Endothelial cell (in vitro differentiated cells): ENCODE data around the gene PRR20D. TPM values are rescaled to one million over a fixed set of nuclear protein-coding genes. Genes with fewer than 3 reads are reported as not detected.
"Not testable (repeated sequence)": the region's sequence is repeated elsewhere in the genome, so short reads cannot be mapped to it uniquely, and the experiment has no call there.

Experiments
- DNase-seq: peaks from one replicate; pipeline ENCODE4 v3.0.0; 2021; ENCODE audit warnings: low spot score
- H3K27ac Mint-ChIP-seq: one replicate; pipeline ENCODE4 v1.8.0; 2021; ENCODE audit warnings: mixed read lengths, inconsistent platforms; ENCODE audit not compliant: unreplicated experiment
- H3K27me3 Mint-ChIP-seq: one replicate; pipeline ENCODE4 v1.8.0; 2021; ENCODE audit warnings: mild to moderate bottlenecking, moderate library complexity, mixed read lengths, inconsistent platforms; ENCODE audit not compliant: unreplicated experiment
- H3K36me3 Mint-ChIP-seq: one replicate; pipeline ENCODE4 v1.8.0; 2021; ENCODE audit warnings: mild to moderate bottlenecking, low read depth, mixed read lengths, inconsistent platforms; ENCODE audit not compliant: unreplicated experiment
- H3K4me1 Mint-ChIP-seq: one replicate; pipeline ENCODE4 v1.8.0; 2021; ENCODE audit warnings: mild to moderate bottlenecking, mixed read lengths, inconsistent platforms; ENCODE audit not compliant: unreplicated experiment
- H3K4me3 Mint-ChIP-seq: one replicate; pipeline ENCODE4 v1.8.0; 2021; ENCODE audit warnings: mild to moderate bottlenecking, mixed read lengths, inconsistent platforms; ENCODE audit not compliant: unreplicated experiment
- H3K9me3 Mint-ChIP-seq: one replicate; pipeline ENCODE4 v1.8.0; 2021; ENCODE audit warnings: mixed read lengths, inconsistent platforms; ENCODE audit not compliant: unreplicated experiment
- total RNA-seq: library from RNA; stranded (reverse); fragmentation: NEBNext Ultra II Directional; extraction: Animal tissue kit (Norgen Biotek cat#: 25700); gene quantifications from one replicate; pipeline ENCODE4 v1.2.1, GENCODE V29; 2021; ENCODE audit not compliant: unreplicated experiment
- TF ChIP-seq, protein P1 (sequence below): fragments of 200-600 bp; sonication (generic); IDR thresholded peaks from one replicate; pipeline ENCODE4 v1.5.0; 2021; ENCODE audit warnings: antibody characterized with exemption; ENCODE audit not compliant: unreplicated experiment

PRR20D gene
- total RNA-seq, 1 donor from 2014 or later: not detected

GRCh38 chr13:57137585-57137984 lies 22.8 kb upstream of the PRR20D start:
- H3K27ac Mint-ChIP-seq: no peak overlapping the region
- TF ChIP-seq, protein P1, sequence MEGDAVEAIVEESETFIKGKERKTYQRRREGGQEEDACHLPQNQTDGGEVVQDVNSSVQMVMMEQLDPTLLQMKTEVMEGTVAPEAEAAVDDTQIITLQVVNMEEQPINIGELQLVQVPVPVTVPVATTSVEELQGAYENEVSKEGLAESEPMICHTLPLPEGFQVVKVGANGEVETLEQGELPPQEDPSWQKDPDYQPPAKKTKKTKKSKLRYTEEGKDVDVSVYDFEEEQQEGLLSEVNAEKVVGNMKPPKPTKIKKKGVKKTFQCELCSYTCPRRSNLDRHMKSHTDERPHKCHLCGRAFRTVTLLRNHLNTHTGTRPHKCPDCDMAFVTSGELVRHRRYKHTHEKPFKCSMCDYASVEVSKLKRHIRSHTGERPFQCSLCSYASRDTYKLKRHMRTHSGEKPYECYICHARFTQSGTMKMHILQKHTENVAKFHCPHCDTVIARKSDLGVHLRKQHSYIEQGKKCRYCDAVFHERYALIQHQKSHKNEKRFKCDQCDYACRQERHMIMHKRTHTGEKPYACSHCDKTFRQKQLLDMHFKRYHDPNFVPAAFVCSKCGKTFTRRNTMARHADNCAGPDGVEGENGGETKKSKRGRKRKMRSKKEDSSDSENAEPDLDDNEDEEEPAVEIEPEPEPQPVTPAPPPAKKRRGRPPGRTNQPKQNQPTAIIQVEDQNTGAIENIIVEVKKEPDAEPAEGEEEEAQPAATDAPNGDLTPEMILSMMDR: no peak
- no peaks in the 10 kb centered on the region for H3K36me3 Mint-ChIP-seq
- no peaks in the 10 kb centered on the region for H3K27me3 Mint-ChIP-seq
- DNase-seq: no peak
- no peaks in the 10 kb centered on the region for H3K9me3 Mint-ChIP-seq
- H3K4me3 Mint-ChIP-seq: no peak overlapping the region
- no peaks in the 10 kb centered on the region for H3K4me1 Mint-ChIP-seq

DNA sequence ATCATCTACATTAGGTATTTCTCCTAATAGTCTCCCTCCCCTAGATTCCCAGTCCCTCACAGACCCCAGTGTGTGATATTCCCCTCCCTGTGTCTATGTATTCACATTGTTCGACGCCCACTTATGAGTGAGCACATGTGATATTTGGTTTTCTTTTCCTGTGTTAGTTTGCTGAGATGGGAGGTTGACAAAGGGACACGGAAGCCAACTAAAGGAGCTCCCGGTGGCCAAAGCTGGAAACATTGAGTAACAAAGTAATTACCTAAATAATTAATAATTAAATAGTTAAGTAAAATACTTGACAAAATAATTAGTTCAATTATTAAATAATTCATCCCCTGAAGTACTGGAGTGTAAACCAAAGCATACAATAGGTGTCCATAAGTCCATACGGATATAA lies 21.4 kb upstream of the PRR20D start:
- H3K27me3 Mint-ChIP-seq: no peaks in the 10 kb centered on the region
- no peaks in the 10 kb centered on the region for H3K36me3 Mint-ChIP-seq
- no peak overlapping the region for H3K4me3 Mint-ChIP-seq
- no peak overlapping the region for H3K27ac Mint-ChIP-seq
- DNase-seq: no peak
- TF ChIP-seq, protein P1: no peak
- no peaks in the 10 kb centered on the region for H3K4me1 Mint-ChIP-seq
- no peaks in the 10 kb centered on the region for H3K9me3 Mint-ChIP-seq

GRCh38 chr13:57139781-57140180 lies 20.7 kb upstream of the PRR20D start:
- not testable (repeated sequence) for H3K4me3 Mint-ChIP-seq, H3K27me3 Mint-ChIP-seq, H3K4me1 Mint-ChIP-seq, H3K36me3 Mint-ChIP-seq, DNase-seq, H3K27ac Mint-ChIP-seq, H3K9me3 Mint-ChIP-seq

DNA sequence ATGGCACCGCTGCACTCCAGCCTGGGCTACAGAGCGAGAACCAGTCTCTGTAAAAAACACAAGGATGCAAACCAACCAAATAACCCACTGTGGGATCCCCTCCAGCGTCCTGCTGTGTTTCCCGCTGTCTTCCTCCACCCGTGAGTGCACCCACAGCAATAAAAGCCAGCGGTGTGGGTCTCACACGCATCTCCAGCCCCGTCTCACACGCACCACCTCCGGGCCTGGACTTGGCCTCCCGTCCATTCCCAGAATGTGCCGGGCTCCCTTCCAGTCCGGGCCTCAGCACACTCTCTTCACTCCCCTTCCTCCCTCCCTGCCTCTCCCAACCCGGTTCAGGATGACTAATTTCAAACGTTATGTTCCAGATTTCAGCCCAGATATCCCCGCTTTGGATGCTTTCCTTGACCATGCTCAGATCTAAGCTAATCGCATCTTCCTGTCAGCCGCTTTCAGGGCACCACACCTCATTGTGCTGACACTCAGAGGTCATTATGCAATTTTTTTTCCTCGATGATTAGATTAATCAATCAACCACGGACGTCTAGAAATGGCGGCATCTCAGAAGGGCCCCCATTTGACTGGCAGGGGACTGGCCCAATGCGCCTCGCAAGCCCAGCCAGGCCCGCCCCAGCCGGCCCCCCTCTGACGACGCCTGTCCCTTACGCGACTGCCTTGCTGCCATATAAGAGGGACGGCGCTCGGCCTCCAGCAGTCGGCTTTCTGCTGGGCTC lies 20.0 kb upstream of the PRR20D start, which contains the start of gene PRR20A:
Gene PRR20A, plus strand, starts transcription at position 684 of the 734 bp plus-strand sequence. CDS start 387 bp downstream, outside the sequence.
- H3K36me3 Mint-ChIP-seq, H3K9me3 Mint-ChIP-seq, DNase-seq, H3K27me3 Mint-ChIP-seq, H3K4me1 Mint-ChIP-seq, H3K27ac Mint-ChIP-seq, H3K4me3 Mint-ChIP-seq: not testable (repeated sequence)

DNA sequence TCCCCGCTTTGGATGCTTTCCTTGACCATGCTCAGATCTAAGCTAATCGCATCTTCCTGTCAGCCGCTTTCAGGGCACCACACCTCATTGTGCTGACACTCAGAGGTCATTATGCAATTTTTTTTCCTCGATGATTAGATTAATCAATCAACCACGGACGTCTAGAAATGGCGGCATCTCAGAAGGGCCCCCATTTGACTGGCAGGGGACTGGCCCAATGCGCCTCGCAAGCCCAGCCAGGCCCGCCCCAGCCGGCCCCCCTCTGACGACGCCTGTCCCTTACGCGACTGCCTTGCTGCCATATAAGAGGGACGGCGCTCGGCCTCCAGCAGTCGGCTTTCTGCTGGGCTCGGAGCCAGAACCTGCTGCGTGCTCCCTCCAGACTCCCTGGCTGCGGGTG lies 13.2 kb upstream of the PRR20D start, which contains the start of gene PRR20B:
Gene PRR20B, plus strand, starts transcription at position 301 of the 400 bp plus-strand sequence. CDS start 387 bp downstream, outside the sequence.
- not testable (repeated sequence) for H3K9me3 Mint-ChIP-seq, H3K27ac Mint-ChIP-seq, H3K4me1 Mint-ChIP-seq, H3K36me3 Mint-ChIP-seq, H3K27me3 Mint-ChIP-seq, H3K4me3 Mint-ChIP-seq, DNase-seq

DNA sequence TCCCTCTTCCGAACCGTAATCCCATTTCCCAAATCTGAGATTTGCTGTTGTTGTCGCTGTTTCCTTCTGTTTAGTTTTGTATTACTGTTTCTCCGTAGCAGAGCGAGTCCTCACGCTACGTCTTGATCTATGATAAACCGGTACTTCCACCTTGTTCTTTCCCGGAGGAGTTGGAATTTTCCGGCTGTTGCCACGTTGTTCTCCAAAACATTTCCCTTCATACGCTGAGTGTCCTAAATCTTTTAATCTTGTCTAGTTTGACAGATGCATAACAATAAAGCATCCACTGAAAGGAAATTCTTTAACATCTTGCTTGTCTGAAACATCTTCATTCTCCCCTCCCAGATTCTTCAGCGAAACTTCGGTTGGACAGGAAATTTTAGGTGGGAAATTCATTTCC lies 12.3 kb upstream of the PRR20D start:
- H3K27me3 Mint-ChIP-seq, H3K4me3 Mint-ChIP-seq, H3K9me3 Mint-ChIP-seq, H3K4me1 Mint-ChIP-seq, H3K27ac Mint-ChIP-seq, H3K36me3 Mint-ChIP-seq, DNase-seq: not testable (repeated sequence)

GRCh38 chr13:57153761-57154160 lies 6.7 kb upstream of the PRR20D start, which contains the start of gene PRR20C:
Gene PRR20C, plus strand, starts transcription at chr13:57154061. Its CDS starts 387 bp downstream, at chr13:57154448.
- DNase-seq, H3K27ac Mint-ChIP-seq, H3K36me3 Mint-ChIP-seq, H3K4me1 Mint-ChIP-seq, H3K27me3 Mint-ChIP-seq, H3K4me3 Mint-ChIP-seq, H3K9me3 Mint-ChIP-seq: not testable (repeated sequence)

- not testable (repeated sequence) for H3K4me3 Mint-ChIP-seq, H3K27ac Mint-ChIP-seq, DNase-seq, H3K4me1 Mint-ChIP-seq, H3K36me3 Mint-ChIP-seq, H3K9me3 Mint-ChIP-seq, H3K27me3 Mint-ChIP-seq
These were observed 6.5 kb downstream of the PRR20D start, which contains the start of gene PRR20E for GRCh38 chr13:57166897-57167296. Gene PRR20E, plus strand, starts transcription at chr13:57167197. Its CDS starts 387 bp downstream, at chr13:57167584.
